ENCODE data around the gene SMYD3.

DNA sequence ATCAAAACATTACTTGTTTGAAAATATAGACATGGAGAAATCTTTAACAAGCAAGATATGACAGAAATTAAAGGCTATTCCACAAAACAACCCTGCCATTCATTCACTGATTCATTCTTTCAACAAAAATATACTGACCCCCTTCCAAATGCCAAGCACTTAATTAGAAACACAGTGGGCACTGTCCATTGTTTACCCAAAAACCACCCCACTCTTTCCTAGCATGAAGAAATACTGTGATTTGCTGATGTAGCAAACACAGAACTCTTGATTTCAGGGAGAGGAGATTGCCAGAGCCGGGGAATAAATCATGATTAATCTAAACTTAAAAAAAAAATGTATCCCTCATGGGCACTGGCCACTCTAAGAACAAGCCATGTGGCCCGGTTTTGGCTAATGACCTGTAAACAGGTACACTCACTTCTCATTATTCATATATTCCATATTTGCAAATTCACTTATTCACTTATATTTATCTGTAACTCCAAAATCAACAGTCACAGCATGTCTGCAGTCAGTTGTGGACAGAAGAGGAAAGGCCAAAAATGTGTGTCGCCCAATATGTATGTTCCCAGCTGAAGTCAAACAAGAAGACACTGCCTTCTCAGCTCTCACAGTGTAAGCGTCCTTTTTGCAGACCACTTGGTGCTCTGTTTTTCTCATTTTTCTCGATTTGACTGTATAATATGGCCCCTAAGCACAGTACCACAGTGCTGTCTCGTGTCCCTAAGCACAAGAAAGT lies 133.1 kb downstream of the SMYD3 start:
- TF ChIP-seq SUZ12 (IDR thresholded peaks at IDR 0.05): no peak
- TF ChIP-seq FOXM1 (IDR thresholded peaks at IDR 0.05; ENCODE audit: borderline replicate concordance): no peak
- TF ChIP-seq ARNT (IDR thresholded peaks at IDR 0.05): no peak
- TF ChIP-seq SP1 (IDR thresholded peaks at IDR 0.05): no peak
- no peak for TF ChIP-seq L3MBTL2 (conservative IDR thresholded peaks at IDR 0.05)
- TF ChIP-seq HDGF (IDR thresholded peaks at IDR 0.05; ENCODE audit: borderline replicate concordance): no peak
- TF ChIP-seq NFRKB (IDR thresholded peaks at IDR 0.05): no peak

Measured in HEK293T (cell line).